T-helper 9 cell (primary cell): ENCODE results near the gene SNORC.

ENCODE experiments used
- DNase-seq: peaks from one replicate; pipeline ENCODE4 v3.0.0-alpha.2; 2020

SNORC gene

GRCh38 chr2:232869138-232870017 lies 686 bp upstream of the SNORC start:
- DNase-seq, result no peak

DNA sequence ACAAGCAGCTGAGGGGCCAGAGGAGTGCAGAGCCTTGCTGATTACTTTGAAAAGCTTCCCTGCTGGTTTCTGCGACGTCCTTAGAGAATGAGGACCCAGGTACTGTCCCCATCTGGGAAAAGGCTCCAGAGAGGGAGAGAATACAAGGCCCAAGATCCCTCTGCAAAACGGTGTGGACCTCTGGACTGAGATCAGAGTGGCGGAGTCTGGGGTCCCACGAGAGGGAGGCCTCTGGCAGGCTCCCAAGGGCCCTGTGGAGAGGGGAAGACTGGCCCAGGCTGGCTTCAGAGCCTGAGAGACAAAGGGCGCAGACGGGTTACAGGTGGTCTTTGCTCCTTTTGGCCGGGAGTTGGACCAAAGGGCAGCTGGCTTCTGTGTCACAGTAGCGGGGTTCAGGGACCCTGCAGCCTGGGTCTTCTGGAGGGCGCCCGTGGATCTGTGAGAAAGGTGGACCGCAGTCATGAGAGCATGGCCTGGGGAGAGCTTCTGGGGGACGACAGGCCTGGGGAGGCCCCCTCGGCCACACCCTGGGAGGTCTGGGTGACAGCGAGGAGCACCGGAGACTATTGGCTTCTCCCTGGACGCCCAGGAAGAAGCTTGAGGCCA lies 805 bp downstream of the SNORC start:
- DNase-seq, result no peak

GRCh38 chr2:232871418-232871834 lies 1.4 kb downstream of the SNORC start:
- DNase-seq, result no peak

DNA sequence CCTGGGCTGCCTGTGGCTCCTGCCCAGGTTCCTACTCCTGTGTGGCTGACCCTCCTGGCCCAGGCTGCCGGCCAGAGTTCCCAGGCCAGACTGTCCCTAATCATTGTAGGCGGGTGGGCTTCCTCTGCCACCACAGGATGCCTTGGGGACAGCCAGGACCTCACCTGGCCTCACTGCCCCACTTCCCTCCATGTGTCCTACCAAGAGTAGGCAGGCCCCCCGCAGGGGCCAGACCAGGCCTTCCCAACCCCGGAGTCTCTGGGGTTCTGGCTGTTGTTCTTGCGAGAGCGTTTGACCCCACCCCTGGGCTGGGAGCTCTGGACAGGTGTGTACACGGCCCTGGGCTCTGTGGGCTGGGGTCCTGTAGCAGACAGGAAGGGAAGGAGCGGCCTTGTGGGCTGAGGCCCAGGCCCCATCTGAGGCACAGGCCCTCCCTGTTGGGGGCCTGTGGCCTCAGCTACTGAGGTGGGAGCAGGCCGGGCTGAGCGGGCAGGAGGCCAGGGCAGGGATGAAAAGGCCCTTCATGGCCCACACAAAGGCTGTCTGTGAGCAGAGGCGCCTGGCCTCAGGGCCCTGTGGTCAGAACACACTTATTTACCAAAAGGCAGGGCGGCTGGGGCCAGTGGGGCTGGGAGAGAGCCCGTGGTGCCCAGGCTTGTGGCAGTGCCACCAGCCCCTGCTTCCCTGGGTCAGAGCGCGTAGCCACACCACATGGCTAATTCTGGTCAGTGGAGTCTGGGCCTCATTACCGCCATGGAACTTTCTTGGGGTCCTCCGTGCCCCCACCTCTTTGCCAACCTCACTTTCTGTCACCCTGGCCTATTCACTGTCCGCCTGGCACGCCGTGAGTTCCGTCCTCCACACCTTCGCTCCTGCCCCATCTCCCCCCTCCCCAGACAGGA lies 2.0 kb downstream of the SNORC start:
- no peak for DNase-seq

DNA sequence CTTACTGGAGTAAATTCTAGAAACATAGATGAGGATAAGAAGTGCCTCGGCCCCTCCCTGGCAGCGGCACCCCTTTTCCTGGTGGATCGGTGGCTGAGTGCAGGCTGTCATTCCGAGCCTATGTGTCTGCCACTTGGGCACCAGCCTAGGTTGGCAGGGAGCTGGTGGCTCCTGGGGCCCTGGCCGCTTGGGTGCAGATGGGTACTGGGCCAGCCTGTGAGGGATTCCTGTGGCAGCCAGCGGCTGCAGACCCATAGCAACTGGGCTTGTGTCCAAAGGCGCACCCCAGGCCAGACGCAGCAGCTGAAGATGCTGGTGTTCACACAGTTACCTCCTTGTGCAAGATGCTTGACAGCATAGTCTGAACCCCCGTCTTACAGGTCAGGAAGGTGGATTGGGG lies 2.8 kb downstream of the SNORC start:
- no peak for DNase-seq

DNA sequence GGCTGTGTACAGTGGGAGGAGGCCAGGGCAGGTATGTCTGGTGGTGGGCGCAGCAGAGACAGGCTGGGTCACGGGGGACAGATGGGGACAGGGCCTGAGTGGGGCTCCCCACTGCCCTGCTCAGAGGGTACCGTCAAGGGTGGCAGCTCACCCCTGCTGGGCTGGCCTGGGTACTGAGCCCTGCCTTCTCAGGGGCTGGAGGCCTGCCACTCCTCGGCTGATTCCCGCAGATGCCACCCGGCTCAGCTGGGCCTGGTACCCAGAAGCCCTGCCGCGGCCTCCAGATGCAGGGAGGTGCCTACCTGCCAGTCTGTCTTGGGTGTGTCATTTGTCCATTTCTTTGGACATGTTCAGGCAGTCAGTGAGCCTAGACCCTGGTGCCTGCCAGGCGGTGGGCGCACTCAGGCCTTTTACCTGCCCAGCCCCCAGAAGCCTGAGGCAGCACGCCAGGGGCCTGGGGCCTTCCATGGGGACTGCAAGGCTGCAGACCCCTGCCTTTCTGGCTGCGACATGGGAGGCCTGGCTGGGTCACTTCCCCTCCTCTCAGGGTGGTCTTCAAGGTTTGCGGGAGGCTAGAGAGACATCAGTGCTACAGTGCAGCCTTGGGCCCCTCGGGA lies 3.3 kb downstream of the SNORC start:
- no peak for DNase-seq

DNA sequence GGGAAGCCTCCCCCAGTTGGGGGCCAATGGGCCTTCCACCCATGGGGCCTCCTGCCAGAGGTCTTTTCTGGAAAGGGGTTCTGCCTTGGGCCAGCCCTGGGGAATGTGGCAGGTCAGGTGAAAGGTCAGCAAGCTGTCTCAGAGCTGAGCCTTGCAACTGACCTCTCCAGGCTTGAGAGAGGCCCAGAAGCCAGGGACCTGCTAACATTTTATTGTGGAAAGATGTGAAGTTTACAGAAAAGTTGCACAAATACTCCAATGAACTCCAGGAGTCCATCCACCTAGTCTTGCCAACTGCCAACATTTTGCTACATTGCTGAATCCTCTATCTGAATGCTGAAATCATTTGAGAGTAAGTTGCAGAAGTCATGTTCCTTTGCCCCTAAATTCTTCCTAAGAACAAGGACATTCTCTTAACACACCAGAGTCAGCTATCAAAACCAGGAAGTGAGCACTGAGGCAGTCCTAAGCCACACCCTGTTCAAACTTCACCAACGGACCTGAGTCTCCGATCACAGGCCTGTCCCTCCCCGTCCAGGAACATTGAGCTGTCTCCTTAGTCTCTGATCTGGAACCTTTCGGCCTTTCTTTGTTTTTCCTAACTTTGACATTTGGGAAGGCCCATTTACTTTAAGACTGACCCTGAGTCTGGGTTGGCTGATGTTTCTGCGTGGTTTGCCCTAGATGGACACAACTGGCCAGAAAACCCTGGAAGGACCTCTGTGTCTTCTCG lies 4.0 kb downstream of the SNORC start:
- no peak for DNase-seq

- no peak for DNase-seq
These were observed 4.7 kb downstream of the SNORC start for GRCh38 chr2:232874677-232875223.

GRCh38 chr2:232875256-232876121 lies 5.4 kb downstream of the SNORC start:
- no peak for DNase-seq

GRCh38 chr2:232876161-232876977 lies 6.3 kb downstream of the SNORC start:
- no peak for DNase-seq

- no peak for DNase-seq
These were observed 6.9 kb downstream of the SNORC start for GRCh38 chr2:232876978-232877441.

DNA sequence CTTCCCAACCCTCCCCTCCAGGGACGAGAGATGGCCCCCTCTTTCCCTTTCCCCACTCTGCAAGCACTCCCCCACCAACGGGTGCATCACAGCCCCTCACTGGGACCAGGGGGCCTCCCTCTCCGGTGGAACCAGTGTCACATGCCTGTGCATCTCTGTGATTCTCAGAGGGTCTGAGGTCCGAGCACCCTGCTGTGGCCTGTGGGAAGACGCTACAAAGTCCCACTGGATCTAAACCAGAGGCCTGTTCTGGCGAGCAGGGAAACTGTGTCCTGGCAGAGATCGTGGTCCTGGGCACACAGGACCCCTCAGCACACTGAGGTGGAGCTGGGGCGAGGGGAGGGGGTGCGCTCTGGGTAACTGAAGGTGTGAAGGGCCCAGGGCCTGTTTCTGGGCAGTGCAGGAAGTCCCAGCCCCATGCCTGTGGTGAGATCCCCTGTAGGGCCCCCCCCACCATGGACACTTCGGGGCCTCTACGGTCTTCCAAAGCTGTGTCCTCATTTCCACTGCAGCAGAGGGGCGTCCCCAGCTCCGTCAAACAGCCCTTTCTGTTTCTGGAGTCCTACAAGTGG lies 8.0 kb downstream of the SNORC start:
- DNase-seq, result no peak

- no peak for DNase-seq
These were observed 9.0 kb downstream of the SNORC start for GRCh38 chr2:232878855-232879617.

- DNase-seq, result no peak
These were observed 9.8 kb downstream of the SNORC start for GRCh38 chr2:232879618-232880494.

- no peak for DNase-seq
These were observed 10.8 kb downstream of the SNORC start for GRCh38 chr2:232880764-232881351.

DNA sequence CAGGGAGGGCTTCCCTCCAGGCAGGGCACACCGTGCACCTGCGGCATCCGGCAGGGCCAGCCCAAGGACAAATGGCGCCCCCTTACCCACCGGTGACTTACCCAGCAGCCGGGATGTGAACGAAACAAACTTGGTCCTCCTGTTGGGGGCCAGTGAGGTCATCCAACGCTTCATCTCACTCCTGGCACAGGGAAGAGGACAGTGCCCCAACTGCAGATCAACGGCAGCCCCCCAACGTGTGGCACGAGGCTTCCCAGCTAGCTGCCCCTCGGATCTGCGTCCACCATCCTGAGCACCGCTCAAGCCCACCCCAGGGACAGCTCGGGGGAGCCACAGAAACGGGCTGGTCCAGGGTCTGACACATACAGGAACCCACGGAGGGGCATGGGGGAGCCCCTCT lies 12.0 kb downstream of the SNORC start:
- no peak for DNase-seq

GRCh38 chr2:232882505-232883115 lies 12.5 kb downstream of the SNORC start:
- no peak for DNase-seq
